ENCODE results near the gene KCNQ1. TPM values are rescaled to one million over a fixed set of nuclear protein-coding genes. Genes with fewer than 3 reads are reported as not detected.

Gene KCNQ1
- total and polyA plus RNA-seq, 2 donors (not counting 1 experiment from before 2014, with no cell fraction given) = not detected

GRCh38 chr11:2830886-2831285, 386.1 kb downstream of the KCNQ1 start:
- H3K4me2 ChIP-seq (ENCODE audit: extremely low read depth, insufficient read depth, low read length) = no peak overlapping the region
- H4K20me1 ChIP-seq (ENCODE audit: control insufficient read depth, extremely low read depth, insufficient read depth, low read length) = no peaks in the 10 kb centered on the region
- H2AFZ ChIP-seq (ENCODE audit: low read length) = no peak overlapping the region
- H3K9ac ChIP-seq (ENCODE audit: insufficient read depth, low read length) = no peak overlapping the region
- H3K27me3 ChIP-seq (ENCODE audit: control insufficient read depth, insufficient read depth, low read length) = no peaks in the 10 kb centered on the region
- no peaks in the 10 kb centered on the region for H3K79me2 ChIP-seq (ENCODE audit: control insufficient read depth, insufficient read depth, low read length)
- TF ChIP-seq CTCF (conservative IDR thresholded peaks at IDR 0.05 in 1 of 2, IDR thresholded peaks at IDR 0.05 in 1 of 2; ENCODE audit: low read depth in 1 of 2, low read length in 2 of 2) (no peak), EZH2 (IDR thresholded peaks at IDR 0.05; ENCODE audit: low read length, missing control alignments) (no peak)
- no peak overlapping the region for H3K27ac ChIP-seq (ENCODE audit: insufficient read depth, low read length)
- H3K4me3 ChIP-seq (replicated peaks in 1 of 4; ENCODE audit: control extremely low read depth in 1 of 4, insufficient read depth in 1 of 4, low read depth in 3 of 4, low read length in 4 of 4) = no peak overlapping the region
- H3K9me3 ChIP-seq (ENCODE audit: control insufficient read depth, insufficient read depth, low read depth, low read length) = no peaks in the 10 kb centered on the region
- H3K4me1 ChIP-seq (ENCODE audit: control insufficient read depth, extremely low read depth, insufficient read depth, low read length) = peaks cover 7% of the 10 kb centered on the region
- DNase-seq (ENCODE audit: low read depth in 2 of 2) = no peak
- no peaks in the 10 kb centered on the region for H3K36me3 ChIP-seq (ENCODE audit: control insufficient read depth, insufficient read depth, low read length)

- Histone ChIP-seq H3K9ac (ENCODE audit: insufficient read depth, low read length) (no peak overlapping the region), H3K4me3 (replicated peaks in 1 of 4; ENCODE audit: control extremely low read depth in 1 of 4, insufficient read depth in 1 of 4, low read depth in 3 of 4, low read length in 4 of 4) (no peak overlapping the region), H4K20me1 (ENCODE audit: control insufficient read depth, extremely low read depth, insufficient read depth, low read length) (no peaks in the 10 kb centered on the region), H3K36me3 (ENCODE audit: control insufficient read depth, insufficient read depth, low read length) (no peaks in the 10 kb centered on the region), H2AFZ (ENCODE audit: low read length) (no peak overlapping the region), H3K9me3 (ENCODE audit: control insufficient read depth, insufficient read depth, low read depth, low read length) (no peaks in the 10 kb centered on the region), H3K4me1 (ENCODE audit: control insufficient read depth, extremely low read depth, insufficient read depth, low read length) (no peaks in the 10 kb centered on the region), H3K4me2 (ENCODE audit: extremely low read depth, insufficient read depth, low read length) (no peak overlapping the region), H3K27me3 (ENCODE audit: control insufficient read depth, insufficient read depth, low read length) (peaks cover 5% of the 10 kb centered on the region), H3K79me2 (ENCODE audit: control insufficient read depth, insufficient read depth, low read length) (no peaks in the 10 kb centered on the region), H3K27ac (ENCODE audit: insufficient read depth, low read length) (no peak overlapping the region)
- TF ChIP-seq CTCF (conservative IDR thresholded peaks at IDR 0.05 in 1 of 2, IDR thresholded peaks at IDR 0.05 in 1 of 2; ENCODE audit: low read depth in 1 of 2, low read length in 2 of 2) (no peak), EZH2 (IDR thresholded peaks at IDR 0.05; ENCODE audit: low read length, missing control alignments) (no peak)
- DNase-seq (ENCODE audit: low read depth in 2 of 2) = no peak
These were observed 387.1 kb downstream of the KCNQ1 start for GRCh38 chr11:2831781-2832532.

DNA sequence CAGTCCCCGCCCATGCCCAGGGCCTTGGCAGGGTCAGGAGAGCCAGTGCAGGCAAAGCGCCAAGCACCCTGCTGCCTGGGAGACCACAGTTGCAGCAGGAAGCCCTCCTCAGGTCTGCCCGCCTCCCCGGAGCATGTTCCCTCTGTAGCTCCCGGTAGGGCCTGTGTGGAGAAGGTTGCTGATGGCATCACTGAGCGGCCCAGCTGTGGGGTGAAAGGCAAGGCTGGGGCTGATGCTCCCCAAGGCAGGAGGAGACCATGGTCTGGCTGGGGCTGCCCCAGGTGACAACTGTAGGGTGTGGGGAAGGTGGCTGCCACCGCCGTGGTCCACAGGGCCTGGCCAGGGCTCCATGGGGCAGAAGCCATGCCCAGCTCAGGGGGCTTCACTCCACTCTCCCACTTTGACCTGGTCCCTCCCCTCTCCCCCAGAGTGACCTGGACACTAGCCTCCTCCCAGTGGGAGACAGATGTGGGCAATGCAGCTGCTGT, 387.8 kb downstream of the KCNQ1 start:
- no peak overlapping the region for H3K4me3 ChIP-seq (replicated peaks in 1 of 4; ENCODE audit: control extremely low read depth in 1 of 4, insufficient read depth in 1 of 4, low read depth in 3 of 4, low read length in 4 of 4)
- no peaks in the 10 kb centered on the region for H3K36me3 ChIP-seq (ENCODE audit: control insufficient read depth, insufficient read depth, low read length)
- H3K4me1 ChIP-seq (ENCODE audit: control insufficient read depth, extremely low read depth, insufficient read depth, low read length) = no peaks in the 10 kb centered on the region
- peaks cover 5% of the 10 kb centered on the region for H3K27me3 ChIP-seq (ENCODE audit: control insufficient read depth, insufficient read depth, low read length)
- H2AFZ ChIP-seq (ENCODE audit: low read length) = no peak overlapping the region
- H3K9ac ChIP-seq (ENCODE audit: insufficient read depth, low read length) = no peak overlapping the region
- no peaks in the 10 kb centered on the region for H3K9me3 ChIP-seq (ENCODE audit: control insufficient read depth, insufficient read depth, low read depth, low read length)
- no peaks in the 10 kb centered on the region for H3K79me2 ChIP-seq (ENCODE audit: control insufficient read depth, insufficient read depth, low read length)
- no peak for TF ChIP-seq CTCF (conservative IDR thresholded peaks at IDR 0.05 in 1 of 2, IDR thresholded peaks at IDR 0.05 in 1 of 2; ENCODE audit: low read depth in 1 of 2, low read length in 2 of 2)
- no peak for TF ChIP-seq EZH2 (IDR thresholded peaks at IDR 0.05; ENCODE audit: low read length, missing control alignments)
- H3K4me2 ChIP-seq (ENCODE audit: extremely low read depth, insufficient read depth, low read length) = no peak overlapping the region
- no peaks in the 10 kb centered on the region for H4K20me1 ChIP-seq (ENCODE audit: control insufficient read depth, extremely low read depth, insufficient read depth, low read length)
- H3K27ac ChIP-seq (ENCODE audit: insufficient read depth, low read length) = no peak overlapping the region
- no peak for DNase-seq (ENCODE audit: low read depth in 2 of 2)

Measured in fibroblast of lung (primary cell).